MCF 10A (cell line): Measurements from ENCODE around the gene FTCD. TPM values are rescaled to one million over a fixed set of nuclear protein-coding genes. Genes with fewer than 3 reads are reported as not detected.

Experiments used
- BruUV-seq: library from RNA; stranded (reverse); fragments of 400-500 nt; replicated peaks from 2 replicates; lab custom pipeline; 2021; lab: Mats Ljungman, UMichigan
- CTCF ChIA-PET: fragments of 300-600 bp; sonication (Branson Sonifier 250); formaldehyde crosslinking; extraction: SDS; loops from one replicate; lab custom pipeline; 2021; ENCODE audit warnings: antibody characterized with exemption, inconsistent platforms; lab: Yijun Ruan, JAX
- POLR2A ChIA-PET: fragments of 300-600, 350-650 bp; sonication (Branson Sonifier 250); formaldehyde crosslinking; extraction: SDS; loops from one replicate; lab custom pipeline; 2020; ENCODE audit warnings: antibody characterized with exemption, inconsistent platforms; lab: Yijun Ruan, JAX
- DNase-seq: peaks from one replicate; pipeline ENCODE4 v3.0.0-alpha.2; 2018; ENCODE audit not compliant: unreplicated experiment
- H3K27ac Mint-ChIP-seq: one replicate; pipeline ENCODE4 v1.8.0; 2022; ENCODE audit warnings: mild to moderate bottlenecking, low read depth, mixed read lengths; ENCODE audit not compliant: unreplicated experiment
- H3K27me3 Mint-ChIP-seq: one replicate; pipeline ENCODE4 v1.8.0; 2022; ENCODE audit warnings: mixed read lengths; ENCODE audit not compliant: insufficient read depth, unreplicated experiment
- H3K36me3 Mint-ChIP-seq: one replicate; pipeline ENCODE4 v1.8.0; 2022; ENCODE audit warnings: mild to moderate bottlenecking, moderate library complexity, mixed read lengths; ENCODE audit not compliant: insufficient read depth, unreplicated experiment
- H3K4me1 Mint-ChIP-seq: one replicate; pipeline ENCODE4 v1.8.0; 2022; ENCODE audit warnings: mixed read lengths; ENCODE audit not compliant: insufficient read depth, unreplicated experiment
- H3K4me3 Mint-ChIP-seq: one replicate; pipeline ENCODE4 v1.8.0; 2022; ENCODE audit warnings: mild to moderate bottlenecking, moderate library complexity, mixed read lengths; ENCODE audit not compliant: unreplicated experiment
- H3K9me3 Mint-ChIP-seq: one replicate; pipeline ENCODE4 v1.8.0; 2022; ENCODE audit warnings: mixed read lengths; ENCODE audit not compliant: unreplicated experiment
- intact Hi-C: fragments of 100-400 bp; cut with micrococcal nuclease; formaldehyde crosslinking; loops from 2 replicates; pipeline ENCODE4 v1.14.1; 2022
- total RNA-seq: library from RNA; stranded (reverse); gene quantifications from 2 replicates; pipeline ENCODE4 v1.2.3, GENCODE V29; 2022
- TF ChIP-seq, protein P1 (sequence below): fragments of 200-600 bp; IDR thresholded peaks from one replicate; pipeline ENCODE4 v1.8.0; 2022; ENCODE audit warnings: antibody characterized with exemption, mild to moderate bottlenecking; ENCODE audit not compliant: unreplicated experiment

FTCD gene
- total RNA-seq, 1 experiment from 2014 or later = not detected

GRCh38 chr21:46087641-46088040 is 67.7 kb downstream of the FTCD start:
- ChIA-PET POLR2A (no interaction called here), CTCF (no interaction called here)
- peaks cover 34% of the 10 kb centered on the region for H3K9me3 Mint-ChIP-seq
- H3K27me3 Mint-ChIP-seq = no peaks in the 10 kb centered on the region
- H3K36me3 Mint-ChIP-seq = no peaks in the 10 kb centered on the region
- H3K27ac Mint-ChIP-seq = no peak overlapping the region
- TF ChIP-seq, protein P1, sequence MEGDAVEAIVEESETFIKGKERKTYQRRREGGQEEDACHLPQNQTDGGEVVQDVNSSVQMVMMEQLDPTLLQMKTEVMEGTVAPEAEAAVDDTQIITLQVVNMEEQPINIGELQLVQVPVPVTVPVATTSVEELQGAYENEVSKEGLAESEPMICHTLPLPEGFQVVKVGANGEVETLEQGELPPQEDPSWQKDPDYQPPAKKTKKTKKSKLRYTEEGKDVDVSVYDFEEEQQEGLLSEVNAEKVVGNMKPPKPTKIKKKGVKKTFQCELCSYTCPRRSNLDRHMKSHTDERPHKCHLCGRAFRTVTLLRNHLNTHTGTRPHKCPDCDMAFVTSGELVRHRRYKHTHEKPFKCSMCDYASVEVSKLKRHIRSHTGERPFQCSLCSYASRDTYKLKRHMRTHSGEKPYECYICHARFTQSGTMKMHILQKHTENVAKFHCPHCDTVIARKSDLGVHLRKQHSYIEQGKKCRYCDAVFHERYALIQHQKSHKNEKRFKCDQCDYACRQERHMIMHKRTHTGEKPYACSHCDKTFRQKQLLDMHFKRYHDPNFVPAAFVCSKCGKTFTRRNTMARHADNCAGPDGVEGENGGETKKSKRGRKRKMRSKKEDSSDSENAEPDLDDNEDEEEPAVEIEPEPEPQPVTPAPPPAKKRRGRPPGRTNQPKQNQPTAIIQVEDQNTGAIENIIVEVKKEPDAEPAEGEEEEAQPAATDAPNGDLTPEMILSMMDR = no peak
- H3K4me1 Mint-ChIP-seq = no peaks in the 10 kb centered on the region
- no peak overlapping the region for H3K4me3 Mint-ChIP-seq
- no peak for DNase-seq
- intact Hi-C loops = no loop called here
- BruUV-seq = no TSS peak

Other genes with a start within 250 kb of the FTCD start
- 3.2 and 3.5 TPM in 2 replicates for gene COL6A1, start 173.8 kb downstream of the FTCD start, total RNA-seq
- 0.61 and 1.9 TPM in 2 replicates for gene COL6A2, start 57.5 kb downstream of the FTCD start, total RNA-seq
- gene SPATC1L, start 28.9 kb upstream of the FTCD start, total RNA-seq = 10.5 and 11.3 TPM in 2 replicates
- 45.5 and 47.5 TPM in 2 replicates for gene LSS, start 73.2 kb upstream of the FTCD start, total RNA-seq
- gene MCM3AP, start 130.0 kb upstream of the FTCD start, total RNA-seq = 118 and 128 TPM in 2 replicates
- 26.7 and 29.9 TPM in 2 replicates for gene YBEY, start 130.8 kb upstream of the FTCD start, total RNA-seq
- gene C21orf58, start 168.3 kb upstream of the FTCD start, total RNA-seq = 6.4 and 7.8 TPM in 2 replicates
- 31.6 and 34.0 TPM in 2 replicates for gene PCNT, start 168.6 kb upstream of the FTCD start, total RNA-seq